Head of caudate nucleus (tissue), 42 donors: ENCODE results near the gene ABCC2.
"Not testable (repeated sequence)": the region's sequence is repeated elsewhere in the genome, so short reads cannot be mapped to it uniquely, and the experiment has no call there.

Experiments used
- DNase-seq, 42 donors: peaks; one replicate each; pipeline versions ENCODE4 v3.0.0 to v3.0.0-alpha.2; 2020 to 2021; ENCODE audit warnings: mixed read lengths in 7 of 42
- intact Hi-C: fragments of 100-400 bp; cut with DNase I; formaldehyde crosslinking; loops from one replicate; pipeline ENCODE4 v1.15.0; 2022

ABCC2 gene

DNA sequence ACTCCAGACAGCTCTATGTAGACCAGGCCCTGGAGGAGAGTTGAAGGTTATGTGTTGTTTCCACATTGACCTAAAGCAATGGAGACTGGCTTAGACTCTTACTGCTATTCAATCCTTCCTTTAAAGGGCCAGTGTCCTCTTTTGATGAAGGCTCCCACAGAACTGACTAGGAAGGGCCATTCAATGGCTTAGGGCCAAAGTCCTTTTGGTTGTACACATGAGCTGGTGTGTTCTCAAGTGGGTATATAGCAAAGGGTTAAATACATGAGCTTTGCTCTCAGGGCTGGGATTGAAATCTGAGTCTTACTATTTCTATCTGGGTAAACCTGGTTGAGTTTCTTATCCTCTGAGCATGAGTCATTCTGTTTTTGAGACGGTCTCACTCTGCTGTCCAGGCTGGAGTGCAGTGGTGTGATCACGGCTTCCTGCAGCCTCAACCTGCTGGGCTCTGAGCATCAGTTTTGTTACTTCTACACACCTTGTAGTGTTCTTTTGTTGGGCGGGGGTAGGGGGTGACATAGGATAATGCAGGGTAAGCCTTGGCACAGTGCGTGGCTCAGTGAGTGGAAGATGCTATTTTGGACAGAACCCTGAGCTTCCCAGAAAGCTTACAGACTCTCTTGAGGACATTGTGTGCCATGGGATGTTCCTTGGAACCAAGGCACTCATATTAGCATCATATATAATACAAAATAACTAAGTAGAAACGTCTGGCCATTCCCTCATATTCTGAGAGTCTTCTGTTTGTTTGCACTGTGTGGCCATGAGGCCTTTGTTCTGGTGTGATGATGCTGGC is 90.1 kb downstream of the ABCC2 start:
- DNase-seq: no peak
- intact Hi-C loops: no loop called here

DNA sequence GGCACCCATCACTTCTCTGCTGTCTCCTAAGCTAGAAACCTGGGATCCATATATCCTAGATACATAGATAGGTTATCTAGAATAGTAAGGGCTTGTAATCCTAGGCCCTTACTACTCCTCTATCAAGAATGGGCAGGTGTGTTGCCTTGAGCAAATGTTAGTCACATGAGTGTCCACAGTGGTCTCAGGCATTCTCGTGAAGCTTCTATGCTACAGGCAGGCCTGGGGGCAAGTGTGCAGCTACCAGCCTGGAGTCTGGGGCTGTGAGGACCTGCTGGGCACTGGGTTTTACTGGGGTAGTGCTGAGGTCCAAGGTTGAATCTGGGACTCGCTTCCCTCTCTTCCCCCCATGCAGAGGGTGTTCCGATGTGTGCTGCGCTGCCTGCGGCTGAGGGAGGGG is 91.4 kb downstream of the ABCC2 start:
- intact Hi-C loops: no loop called here
- DNase-seq: no peak

DNA sequence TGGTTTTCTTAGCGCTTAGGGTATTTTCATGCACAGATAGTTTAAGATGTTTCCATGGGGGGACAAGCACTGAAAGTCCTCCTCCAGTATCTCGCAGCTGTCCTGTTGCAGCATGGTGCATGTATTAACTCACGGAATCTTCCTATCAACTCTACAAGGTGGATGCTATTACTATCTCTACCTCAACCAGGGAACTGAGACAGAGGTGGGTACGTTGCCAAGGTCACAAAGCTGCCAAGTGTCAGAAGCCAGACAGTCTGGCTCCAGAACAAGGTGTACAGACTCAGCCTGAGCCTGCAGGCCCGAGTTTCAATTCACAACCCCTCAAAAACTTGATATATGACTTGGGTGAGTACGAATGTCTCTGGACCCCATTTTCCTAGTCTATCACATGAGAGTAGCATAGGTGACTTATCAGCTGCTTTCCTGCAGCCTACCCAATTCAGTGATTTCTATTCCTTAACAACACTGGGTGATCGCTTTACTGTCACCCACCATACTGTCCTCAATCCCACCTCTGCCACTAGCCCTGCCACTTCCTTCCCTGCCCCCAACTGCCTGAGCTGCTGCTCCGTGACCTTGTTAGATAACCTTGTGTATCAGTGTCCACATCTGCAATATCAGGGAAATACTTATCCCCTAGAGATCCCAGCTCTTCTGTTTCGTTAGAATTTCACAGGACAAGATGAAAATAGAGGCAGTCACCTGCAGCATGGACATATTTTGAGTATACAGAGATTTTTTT is 92.1 kb downstream of the ABCC2 start:
- intact Hi-C loops: no loop called here
- no peak for DNase-seq

DNA sequence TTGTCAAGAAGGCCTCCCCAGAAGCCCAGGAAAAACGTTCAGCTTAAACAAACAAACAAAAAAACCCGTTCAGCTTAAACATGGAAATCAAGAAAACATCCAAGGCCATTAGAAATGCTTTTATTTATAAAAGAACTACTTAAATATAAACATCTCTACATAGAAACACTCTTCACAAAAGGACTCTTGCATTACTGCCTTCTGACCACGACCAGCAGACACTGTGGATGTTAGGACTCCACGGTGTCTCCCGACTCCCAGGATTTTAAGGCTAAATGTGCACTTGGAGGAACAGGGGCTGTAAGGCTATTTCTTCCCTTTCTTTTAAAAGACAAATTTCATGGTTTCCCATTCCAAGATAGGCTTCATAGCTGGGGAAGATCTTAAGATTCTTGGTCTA is 93.0 kb downstream of the ABCC2 start:
- intact Hi-C loops: no loop called here
- no peak for DNase-seq

DNA sequence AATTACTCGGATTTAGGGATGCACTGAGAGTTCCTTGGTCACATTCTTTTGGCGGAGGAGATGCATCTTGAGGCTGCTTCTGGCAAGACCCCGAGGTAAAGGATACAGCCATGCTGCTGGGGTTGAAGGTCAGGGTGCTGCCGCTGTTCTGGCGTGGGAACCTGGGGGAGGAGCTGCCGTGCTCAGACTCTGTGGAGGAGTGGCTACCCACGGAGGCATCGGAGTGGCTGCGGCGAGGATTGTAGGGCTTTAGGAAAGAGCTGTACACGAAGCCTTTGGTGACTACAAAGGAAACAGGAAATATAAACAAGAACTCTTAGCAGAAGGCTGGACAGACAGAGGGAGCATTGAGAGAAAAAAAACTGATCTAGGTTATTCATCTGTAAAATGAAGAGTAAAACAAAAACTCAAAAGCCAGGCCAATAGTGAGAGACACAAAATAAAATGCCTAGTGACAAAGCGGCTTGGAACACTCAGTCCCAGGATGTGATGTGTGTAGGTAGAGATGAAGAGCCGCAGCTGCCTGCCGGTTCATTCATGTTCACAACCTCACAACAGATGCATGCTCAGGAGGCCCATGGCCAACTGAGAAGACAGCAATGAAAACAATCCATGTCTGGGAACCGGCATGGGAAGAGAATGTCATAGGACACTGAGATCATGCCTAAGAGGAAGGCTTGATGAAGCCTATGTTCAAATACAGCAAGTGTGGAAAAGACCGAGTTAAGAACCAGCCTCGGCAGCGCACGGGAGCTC is 97.8 kb downstream of the ABCC2 start:
- DNase-seq: no peak
- intact Hi-C loops: no loop called here

DNA sequence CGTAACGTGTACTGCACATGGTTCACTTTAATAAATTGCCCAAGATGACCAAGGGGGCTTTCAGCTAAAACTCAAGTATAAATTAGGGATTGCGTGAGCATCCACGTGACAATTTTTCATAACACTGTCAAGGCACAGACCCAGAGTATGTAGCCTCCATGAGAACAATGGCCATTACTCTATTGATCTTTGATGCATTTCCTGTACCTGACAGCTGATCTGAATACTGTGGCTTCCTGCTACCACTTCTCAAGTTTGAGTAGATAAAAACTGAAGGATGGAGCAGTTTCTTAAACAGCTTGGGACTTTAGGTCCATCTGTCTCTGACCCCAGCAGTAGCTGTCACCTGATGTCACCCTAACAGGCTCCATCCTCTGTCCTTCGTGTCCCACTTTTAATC is 98.9 kb downstream of the ABCC2 start:
- no peak for DNase-seq
- intact Hi-C loops: no loop called here

DNA sequence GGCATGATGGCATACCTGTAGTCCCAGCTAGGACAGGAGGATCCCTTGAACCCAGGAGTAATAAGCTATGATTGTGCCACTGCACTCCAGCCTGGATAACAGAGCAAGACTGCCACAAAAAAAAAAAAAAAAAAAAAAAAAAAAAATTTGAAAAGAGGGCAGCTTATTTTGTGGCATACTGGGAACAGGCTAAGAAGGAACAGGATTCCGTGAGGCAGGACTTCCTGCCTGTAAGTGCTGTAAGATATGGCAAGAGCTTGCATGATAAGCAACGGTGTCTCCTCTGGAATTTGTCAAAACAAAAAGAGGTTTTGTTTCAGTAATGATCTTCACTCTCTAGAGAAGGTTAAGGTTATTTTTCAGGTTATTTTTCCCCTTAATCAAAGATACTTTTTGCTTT is 101.1 kb downstream of the ABCC2 start:
- no peak for DNase-seq
- intact Hi-C loops: no loop called here

DNA sequence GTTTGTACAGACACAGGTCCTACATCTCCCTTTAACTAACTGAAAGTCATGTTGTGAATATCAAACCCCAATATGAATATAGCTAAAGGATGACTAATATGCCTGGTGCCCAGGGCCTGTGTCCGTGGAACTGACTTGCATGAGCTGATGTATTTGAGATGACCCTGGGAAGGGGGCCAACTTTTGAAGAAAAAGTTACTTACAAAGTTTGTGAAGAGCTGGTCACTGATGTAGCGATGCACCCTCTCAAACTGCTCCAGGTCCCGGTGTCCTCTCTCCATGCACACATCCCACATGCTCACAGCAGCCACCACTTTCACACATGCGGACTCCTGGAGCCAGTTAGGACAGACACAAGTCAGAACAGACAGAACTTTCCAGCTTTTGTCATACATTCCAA is 106.2 kb downstream of the ABCC2 start:
- intact Hi-C loops: no loop called here
- no peak for DNase-seq

DNA sequence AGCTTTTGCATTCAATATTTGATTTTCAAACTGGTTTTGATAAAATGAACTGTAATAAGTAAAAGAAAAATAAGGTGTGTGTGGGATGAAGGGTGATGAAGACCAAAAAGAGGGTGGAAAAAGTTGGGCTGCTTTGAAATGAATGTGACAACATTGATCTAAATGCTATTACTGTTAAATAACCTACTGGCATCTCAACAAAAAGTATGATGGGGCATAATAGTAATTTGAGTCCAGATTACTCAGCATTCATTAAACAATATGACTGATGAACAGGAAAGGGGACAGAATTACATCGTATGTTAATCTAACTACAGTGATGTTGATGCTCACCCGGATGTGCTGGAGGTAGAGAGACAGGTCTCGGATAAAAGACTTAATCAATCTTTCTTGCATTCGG is 112.2 kb downstream of the ABCC2 start:
- DNase-seq: no peak
- intact Hi-C loops: no loop called here

DNA sequence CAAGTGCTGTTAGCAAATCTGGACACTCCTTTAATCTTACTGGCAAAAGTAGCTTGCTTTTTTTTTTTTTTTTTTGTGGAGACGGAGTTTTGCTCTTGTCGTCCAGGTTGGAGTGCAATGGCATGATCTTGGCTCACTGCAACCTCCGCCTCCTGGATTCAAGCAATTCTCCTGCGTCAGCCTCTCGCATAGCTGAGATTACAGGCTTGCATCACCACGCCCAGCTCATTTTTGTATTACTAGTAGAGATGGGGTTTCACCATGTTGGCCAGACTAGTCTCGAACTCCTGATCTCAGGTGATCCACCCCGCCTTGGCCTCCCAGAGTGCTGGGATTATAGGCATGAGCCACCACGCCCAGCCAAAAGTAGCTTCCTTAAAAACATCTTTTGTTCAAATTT is 112.6 kb downstream of the ABCC2 start:
- DNase-seq, intact Hi-C loops: not testable (repeated sequence)

DNA sequence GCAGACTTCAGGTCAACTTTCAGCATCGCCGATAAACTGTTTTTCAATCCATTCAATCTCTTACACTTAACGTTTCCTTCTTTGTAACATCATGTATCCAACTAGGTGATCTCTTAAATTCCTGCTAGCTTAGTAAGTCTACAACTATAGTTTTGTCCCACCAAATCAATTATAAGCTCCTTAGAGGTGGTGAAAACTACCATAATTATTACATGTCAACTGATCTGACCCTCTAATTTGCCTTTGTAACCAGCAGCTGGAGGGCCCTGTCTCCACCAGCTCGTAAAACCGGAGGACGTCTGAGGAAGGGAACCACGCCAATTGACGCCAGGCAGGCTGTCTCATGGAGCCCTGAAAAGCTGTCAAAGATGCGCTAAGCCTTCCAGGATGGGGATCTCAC is 113.4 kb downstream of the ABCC2 start:
- intact Hi-C loops: no loop called here
- no peak for DNase-seq
